HepG2 (cell line): ENCODE results near the gene RXRG. TPM values are rescaled to one million over a fixed set of nuclear protein-coding genes. Genes with fewer than 3 reads are reported as not detected.

Experiments
- ARID5B ChIP-seq: IDR thresholded peaks from 2 replicates; pipeline ENCODE4 v1.4.0; 2020; ENCODE audit warnings: mild to moderate bottlenecking, missing genetic modification reagents
- CENPT ChIP-seq: sonication (generic); formaldehyde crosslinking; IDR thresholded peaks from 2 replicates; pipeline ENCODE4 v1.8.0; 2022; ENCODE audit warnings: low read depth, mild to moderate bottlenecking, moderate library complexity, missing genetic modification reagents
- EZH2 ChIP-seq: conservative IDR thresholded peaks from 2 replicates; pipeline ENCODE4 v1.6.1; 2012; ENCODE audit warnings: mild to moderate bottlenecking, low read depth, low read length, moderate library complexity
- HIC2 ChIP-seq: sonication (generic); formaldehyde crosslinking; IDR thresholded peaks from 2 replicates; pipeline ENCODE4 v1.9.0; 2022; ENCODE audit warnings: low read depth, missing genetic modification reagents
- HMGXB4 ChIP-seq, 2 experiments: sonication (generic) in 1 of 2; formaldehyde crosslinking in 1 of 2; IDR thresholded peaks; 2 replicates each; pipeline versions ENCODE4 v1.4.0 to v1.6.1; 2018 to 2020; ENCODE audit warnings: missing genetic modification reagents in 2 of 2, borderline replicate concordance in 1 of 2, low read depth in 1 of 2, mild to moderate bottlenecking in 1 of 2, missing biosample characterization in 1 of 2
- KDM2A ChIP-seq: sonication (generic); formaldehyde crosslinking; IDR thresholded peaks from 2 replicates; pipeline ENCODE4 v1.4.0; 2020; ENCODE audit warnings: low read depth, missing genetic modification reagents, borderline replicate concordance
- MXI1 ChIP-seq: IDR thresholded peaks from 3 replicates; pipeline ENCODE4 v1.6.1; 2012; ENCODE audit warnings: low read depth, low read length, inconsistent platforms, borderline replicate concordance
- ONECUT2 ChIP-seq: sonication (generic); formaldehyde crosslinking; IDR thresholded peaks from 2 replicates; pipeline ENCODE4 v1.4.0; 2020; ENCODE audit warnings: missing genetic modification reagents
- PATZ1 ChIP-seq: sonication (generic); formaldehyde crosslinking; IDR thresholded peaks from 2 replicates; pipeline ENCODE4 v1.4.0; 2020; ENCODE audit warnings: missing genetic modification reagents
- POLR2AphosphoS2 ChIP-seq: IDR thresholded peaks from 2 replicates; pipeline ENCODE4 v1.6.1; 2011; ENCODE audit warnings: low read depth, low read length, improper control_type of control experiment
- SP4 ChIP-seq: sonication (generic); formaldehyde crosslinking; IDR thresholded peaks from 2 replicates; pipeline ENCODE4 v1.8.1; 2023; ENCODE audit warnings: mild to moderate bottlenecking, missing genetic modification reagents
- TSC22D2 ChIP-seq: sonication (generic); formaldehyde crosslinking; IDR thresholded peaks from 2 replicates; pipeline ENCODE4 v1.5.1; 2020; ENCODE audit warnings: missing genetic modification reagents, mild to moderate bottlenecking, borderline replicate concordance
- ZBTB49 ChIP-seq: sonication (generic); formaldehyde crosslinking; IDR thresholded peaks from 2 replicates; pipeline ENCODE4 v1.4.0; 2020; ENCODE audit warnings: missing genetic modification reagents, borderline replicate concordance
- ZNF776 ChIP-seq: sonication (generic); formaldehyde crosslinking; IDR thresholded peaks from 2 replicates; pipeline ENCODE4 v1.4.0; 2020; ENCODE audit warnings: mild to moderate bottlenecking, missing genetic modification reagents
- polyA plus RNA-seq, 8 experiments: library from polyadenylated mRNA; depleted of rRNA in 3 of 8; stranded (reverse) in 7 of 8; unstranded in 1 of 8; fragments of >200 nt; fragmentation: Illumina TruSeq in 4 of 8; extraction: Trizol in 4 of 8; gene quantifications; 2 replicates each; pipeline versions ENCODE4 v1.2.1 to v1.2.3, GENCODE V29; 2011 to 2016; ENCODE audit warnings: low read depth in 4 of 8, missing spikeins in 1 of 8, mixed read lengths in 1 of 8; ENCODE audit not compliant: insufficient read depth in 1 of 8
- total RNA-seq, 5 experiments: library from RNA; depleted of rRNA; stranded (reverse); fragments of >200 nt; fragmentation: Illumina TruSeq; extraction: Trizol; gene quantifications; 2 replicates each; pipeline ENCODE4 v1.2.3, GENCODE V29; 2016; ENCODE audit warnings: low read depth in 1 of 5

The RXRG gene
- total and polyA plus RNA-seq, 2 of the 13 experiments (the other 11 are each of a cell fraction or from before 2014, with no cell fraction given): not detected

- no peak for TF ChIP-seq HIC2 (CRISPR knock-in tag)
- no peak for TF ChIP-seq MXI1
- no peak for TF ChIP-seq POLR2AphosphoS2
- TF ChIP-seq HMGXB4 (CRISPR knock-in tag; IDR thresholded peaks at IDR 0.05; ENCODE audit: borderline replicate concordance in 1 of 2, low read depth in 1 of 2): no peak
- 0 out of 2 replicates have a peak, but pooled peaks have one; percentile 45 for TF ChIP-seq KDM2A (CRISPR knock-in tag)
- TF ChIP-seq PATZ1 (CRISPR knock-in tag): peak; percentile 47; the same call in 1 of the 2 replicates
- TF ChIP-seq TSC22D2 (CRISPR knock-in tag): no peak
- no peak for TF ChIP-seq ZBTB49 (CRISPR knock-in tag)
- TF ChIP-seq ONECUT2 (CRISPR knock-in tag): no peak
- no peak for TF ChIP-seq ZNF776 (CRISPR knock-in tag)
- TF ChIP-seq ARID5B (CRISPR knock-in tag): no peak
- no peak for TF ChIP-seq SP4 (CRISPR knock-in tag)
- no peak for TF ChIP-seq CENPT (CRISPR knock-in tag)
- TF ChIP-seq EZH2: no peak
Measured at GRCh38 chr1:165392634-165393571, 52.0 kb downstream of the RXRG start (continued).
